Measurements from ENCODE around the gene PGLYRP1.
A peak's percentile ranks its signal among the peaks of the same experiment; 100 is the strongest.

PGLYRP1 gene

DNA sequence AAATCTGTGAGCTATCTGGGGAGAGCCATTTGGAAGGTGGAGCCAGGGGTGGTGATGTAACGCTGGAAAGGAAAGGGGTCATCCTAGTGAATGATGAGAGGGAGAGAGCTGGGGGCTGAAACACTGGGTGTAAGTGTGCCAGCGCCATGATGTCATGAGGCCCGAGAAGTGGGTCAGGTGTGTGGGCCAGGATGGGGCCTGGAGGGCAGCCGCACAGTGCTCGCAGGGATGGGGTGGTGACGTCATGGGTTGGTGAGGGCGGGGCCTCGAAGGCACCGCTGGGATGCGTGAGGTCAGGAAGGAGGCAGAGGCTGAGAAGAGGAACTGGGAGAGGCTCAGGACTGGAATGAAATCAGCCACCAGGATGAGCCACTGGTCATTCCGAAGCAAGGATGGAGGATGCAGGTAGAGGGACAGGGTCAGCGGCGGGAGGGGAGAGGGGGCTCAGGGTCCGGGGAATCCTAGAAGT, 23.2 kb downstream of the PGLYRP1 start:
- DNase-seq = no peak

DNA sequence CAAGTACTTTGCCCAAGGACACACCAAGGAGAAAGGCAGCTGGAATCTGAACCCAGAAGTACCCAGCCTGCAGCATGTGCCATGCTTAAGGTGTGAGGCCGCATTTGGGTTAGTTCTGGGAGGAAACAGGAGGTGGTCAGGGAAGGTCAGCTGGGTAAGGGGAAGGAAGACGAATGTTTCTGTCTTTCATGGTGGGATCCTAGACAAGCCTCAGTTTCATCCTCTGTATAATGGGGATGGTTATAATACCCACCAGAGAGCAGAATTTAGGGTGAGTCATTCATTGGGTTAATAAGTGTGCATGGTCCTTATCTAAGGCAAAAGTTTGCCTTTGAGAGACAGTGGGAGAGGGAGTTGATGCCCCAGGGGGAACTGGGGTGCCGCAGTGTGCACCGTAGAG, 24.0 kb downstream of the PGLYRP1 start:
- DNase-seq = no peak

DNA sequence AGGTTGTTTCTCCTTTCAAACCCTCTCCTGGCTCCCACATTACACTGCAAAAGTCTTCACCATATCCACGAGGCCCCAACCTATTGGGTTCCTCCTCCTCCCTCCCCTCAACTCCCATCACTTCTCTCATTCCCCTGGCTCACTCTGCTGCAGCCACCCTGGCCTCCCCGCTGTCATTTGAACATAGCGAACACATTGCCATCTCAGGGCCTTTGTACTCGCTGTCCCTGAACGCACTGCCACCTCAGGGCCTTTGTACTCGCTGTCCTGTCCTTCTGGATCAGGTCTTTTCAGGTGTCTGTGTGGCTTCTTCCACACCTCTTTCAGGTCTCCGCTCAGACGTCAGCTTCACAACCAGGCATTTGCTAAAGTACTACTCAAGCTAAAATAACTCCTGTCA, 25.9 kb downstream of the PGLYRP1 start:
- no peak for DNase-seq

DNA sequence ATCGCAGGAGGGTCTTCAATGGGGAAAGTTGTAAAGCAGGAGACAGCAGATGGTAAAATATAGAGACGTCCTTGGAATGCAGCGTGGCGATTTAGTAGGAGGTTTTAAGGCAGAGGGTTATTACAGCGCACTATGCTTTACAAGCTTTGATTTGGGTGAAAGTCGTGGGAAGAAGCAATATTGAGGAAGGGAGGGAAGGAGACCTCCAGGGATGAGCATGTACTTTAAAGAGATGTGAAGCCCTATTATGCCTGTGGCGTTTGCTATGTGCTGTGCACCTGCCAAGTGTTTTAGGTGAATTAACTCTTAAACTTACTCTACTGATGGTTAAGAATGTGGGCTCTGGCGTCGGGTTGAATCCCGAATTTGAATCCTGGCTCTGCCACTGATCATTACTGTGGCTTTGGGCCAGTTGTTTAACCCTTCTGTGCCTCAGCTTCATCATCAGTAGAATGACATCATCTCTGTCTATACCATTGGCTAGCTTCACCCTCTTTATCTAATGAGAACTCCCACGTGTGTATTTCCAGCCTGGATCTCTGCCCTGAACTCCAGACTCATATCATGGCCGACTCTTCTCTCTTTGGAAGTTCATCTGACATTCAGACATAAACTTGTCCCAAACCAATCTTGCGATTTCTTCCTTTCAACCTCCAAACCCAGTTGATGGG, 27.0 kb downstream of the PGLYRP1 start:
- no peak for DNase-seq

DNA sequence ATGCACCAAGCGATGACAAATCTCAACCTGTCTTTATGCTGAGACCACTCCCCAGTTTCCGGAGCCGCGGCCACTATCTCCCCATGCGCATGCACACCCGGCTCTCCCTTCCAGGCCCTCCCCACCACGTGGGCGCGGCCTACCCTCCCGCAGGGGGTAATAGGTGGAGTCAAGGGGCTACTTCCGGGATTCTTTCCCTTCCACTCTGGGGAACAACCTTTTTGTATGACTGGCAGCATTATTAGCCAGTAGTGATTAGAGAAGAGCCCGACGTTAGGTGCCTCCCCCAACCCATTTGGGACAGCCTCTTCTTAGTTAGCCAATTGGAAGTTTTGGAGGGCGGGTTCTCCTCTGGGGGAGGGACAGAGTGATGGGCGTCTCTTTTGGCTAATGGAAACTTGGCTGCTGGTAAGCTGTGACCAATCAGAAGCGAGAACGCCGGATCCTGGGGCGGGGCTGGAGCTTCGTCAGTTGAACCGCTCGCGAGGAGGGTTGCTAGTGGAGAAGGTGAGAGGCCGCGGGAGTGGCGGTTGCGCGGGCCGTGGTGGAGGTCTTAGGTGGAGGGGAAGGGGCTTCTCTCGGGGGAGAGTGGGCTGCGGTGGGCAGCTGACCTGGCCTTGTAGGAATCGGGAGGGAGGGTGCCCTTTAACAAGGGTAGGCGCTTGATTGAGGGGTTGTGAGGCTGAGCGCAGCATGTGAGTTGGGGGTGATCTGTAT, 27.7 kb downstream of the PGLYRP1 start, which contains the start of gene CCDC61:
Gene CCDC61, plus strand, starts transcription at position 470 of the 717 bp plus-strand sequence. CDS start 7,552 bp downstream, outside the sequence.
- DNase-seq = peak; percentile 98

DNA sequence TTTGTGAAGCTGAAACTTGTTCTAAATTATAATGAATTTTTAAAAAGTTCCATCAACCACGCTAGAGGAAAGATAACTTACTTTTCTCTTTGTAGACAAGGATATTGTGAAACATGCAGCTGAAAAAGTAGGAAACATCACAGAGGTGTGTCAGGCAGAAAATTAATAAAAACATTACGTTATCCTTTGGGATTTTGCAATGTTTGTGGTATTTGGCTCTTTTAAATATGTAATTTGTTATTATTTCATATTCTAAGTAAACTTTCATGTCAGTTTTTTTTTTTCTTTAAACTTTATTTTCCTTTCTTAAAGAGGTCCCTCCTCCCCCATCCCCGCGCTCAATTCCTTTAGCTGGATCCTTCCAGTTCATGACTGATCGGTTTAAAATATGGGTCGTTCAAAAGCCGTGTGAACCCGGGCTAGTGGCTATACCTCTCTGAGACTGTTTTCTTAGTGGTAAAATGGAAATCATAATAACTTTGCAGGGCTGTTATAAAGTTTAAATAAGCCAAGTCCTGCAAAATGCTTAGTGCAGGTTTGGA, 28.3 kb downstream of the PGLYRP1 start:
- no peak for DNase-seq

DNA sequence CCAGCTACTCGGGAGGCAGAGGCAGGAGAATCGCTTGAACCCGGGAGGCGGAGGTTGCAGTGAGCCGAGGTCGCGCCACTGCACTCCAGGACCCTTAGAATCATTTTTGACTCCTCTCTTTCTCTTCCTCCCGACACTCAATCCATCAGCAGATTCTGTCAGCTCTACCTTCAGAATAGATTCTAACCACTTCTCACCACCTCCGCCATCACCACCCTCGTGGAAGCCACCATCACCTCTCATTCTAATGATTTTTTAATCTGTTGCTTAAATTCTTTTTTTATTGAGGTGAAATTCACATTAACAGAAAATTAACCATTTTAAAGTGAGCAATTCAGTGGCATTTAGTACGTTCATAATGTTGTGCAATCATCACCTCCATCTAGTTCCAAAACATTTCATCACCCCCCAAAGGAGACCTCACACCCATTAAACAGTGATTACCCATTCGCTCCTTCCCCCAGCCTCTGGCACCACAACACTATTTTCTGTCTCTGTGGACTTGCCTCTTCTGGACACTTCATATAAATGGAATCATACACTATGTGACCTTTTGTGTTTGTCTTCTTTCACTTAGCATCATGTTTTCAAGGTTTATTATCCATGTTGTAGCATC, 32.6 kb downstream of the PGLYRP1 start:
- DNase-seq = no peak

DNA sequence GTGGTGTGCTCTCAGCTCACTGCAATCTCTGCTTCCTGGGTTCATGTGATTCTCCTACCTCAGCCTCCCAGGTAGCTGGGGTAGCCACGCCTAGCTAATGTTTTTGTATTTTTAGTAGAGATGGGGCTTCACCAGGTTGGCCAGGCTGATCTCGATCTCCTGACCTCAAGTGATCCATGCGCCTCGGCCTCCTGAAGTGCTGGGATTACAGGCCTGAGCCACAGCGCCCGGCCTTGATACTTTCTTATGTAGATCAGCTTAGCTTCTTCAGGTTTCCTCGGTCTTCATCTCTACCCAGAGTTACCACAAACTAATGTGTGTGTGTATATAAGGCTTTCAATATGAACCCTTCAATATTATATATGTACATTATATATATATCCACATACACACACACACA, 37.5 kb downstream of the PGLYRP1 start:
- DNase-seq = no peak

DNA sequence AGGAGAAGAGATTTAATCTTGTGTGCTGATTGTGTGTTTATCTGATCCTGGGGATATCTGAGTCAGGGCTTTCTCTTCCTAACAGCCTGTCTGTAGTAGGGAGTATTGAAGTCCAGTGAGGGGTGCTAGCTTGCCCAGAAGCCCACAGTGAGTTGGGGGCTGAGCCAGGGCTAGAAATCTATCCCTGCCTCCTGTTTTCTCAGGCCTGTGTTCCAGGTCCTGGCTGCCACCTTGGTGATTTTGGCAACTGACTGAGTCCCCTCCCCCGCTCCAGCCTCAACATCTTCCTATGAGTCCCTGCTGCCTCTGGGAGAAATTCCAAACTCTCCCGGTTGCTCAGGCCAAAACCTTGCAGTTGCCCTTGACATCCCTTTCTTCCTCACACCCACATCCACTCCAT, 41.5 kb downstream of the PGLYRP1 start:
- DNase-seq = no peak

DNA sequence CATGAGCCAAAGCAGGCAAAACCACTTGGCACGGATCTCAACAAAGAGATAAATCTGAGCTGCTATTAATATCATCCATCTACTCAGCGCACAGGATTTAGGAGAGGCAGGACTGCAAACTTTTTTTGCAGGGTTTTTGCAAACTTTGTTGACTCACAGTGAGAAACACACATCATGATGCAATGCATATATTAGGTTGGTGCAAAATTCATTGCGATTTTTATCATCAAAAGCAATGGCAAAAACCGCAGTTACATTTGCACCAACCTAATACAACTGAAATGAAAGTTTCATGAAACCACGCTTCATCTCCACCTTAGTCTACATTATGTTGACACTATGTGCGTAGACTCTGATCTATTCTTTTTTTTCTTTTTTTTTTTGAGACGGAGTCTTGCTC, 44.7 kb downstream of the PGLYRP1 start:
- no peak for DNase-seq

DNA sequence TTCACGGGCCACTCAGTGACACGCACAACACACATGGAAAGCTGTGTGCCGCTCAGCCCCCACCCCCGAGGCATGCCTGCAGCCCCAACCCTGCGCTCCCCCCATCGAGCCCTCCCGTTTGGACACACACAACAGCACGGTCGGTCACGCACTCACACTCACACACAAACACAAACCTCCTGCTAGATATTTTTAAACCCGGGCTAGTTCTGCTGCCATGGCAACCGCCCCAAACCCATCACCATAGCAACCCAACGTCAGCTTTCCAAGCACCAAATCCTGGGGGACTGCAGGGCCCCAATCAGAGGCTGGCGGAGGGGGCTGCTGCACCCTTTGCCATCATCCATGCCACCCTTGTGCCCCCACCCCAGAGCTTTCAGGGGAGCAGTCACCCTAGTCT, 46.7 kb downstream of the PGLYRP1 start:
- no peak for DNase-seq

DNA sequence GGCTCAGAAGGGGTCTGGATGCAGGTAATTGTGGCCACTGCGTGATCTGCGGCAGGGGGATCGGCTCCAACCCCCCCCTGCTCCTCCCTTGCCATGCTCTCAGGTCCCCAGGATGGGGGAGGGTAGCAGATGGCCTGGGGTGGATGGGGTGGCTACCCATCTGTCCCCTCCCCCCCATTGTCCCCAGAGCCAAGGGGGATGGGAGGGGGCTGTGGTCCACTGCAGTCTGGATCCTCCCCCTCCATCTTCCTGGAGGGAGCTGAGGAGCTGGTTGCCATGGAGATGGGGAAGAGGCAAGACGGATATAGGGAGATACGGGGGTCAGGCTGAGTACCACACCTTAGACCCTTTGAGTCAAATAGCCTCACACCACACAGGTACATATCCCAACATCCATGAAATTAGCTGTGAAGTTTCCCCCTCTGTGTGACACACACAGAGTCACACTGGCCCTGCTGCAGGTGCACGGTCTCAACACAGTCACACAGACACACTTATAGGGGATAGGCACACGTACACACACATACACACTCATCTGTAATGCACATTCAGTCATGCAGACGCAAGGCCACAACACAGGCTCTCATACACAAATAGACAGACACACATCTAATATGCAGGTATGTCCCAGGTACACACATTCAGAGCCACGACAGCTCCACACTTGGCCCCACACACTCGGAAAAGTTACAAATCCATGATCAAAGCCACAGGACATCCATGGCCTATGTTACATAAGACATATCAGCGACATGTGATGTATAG, 47.4 kb downstream of the PGLYRP1 start:
- no peak for DNase-seq

DNA sequence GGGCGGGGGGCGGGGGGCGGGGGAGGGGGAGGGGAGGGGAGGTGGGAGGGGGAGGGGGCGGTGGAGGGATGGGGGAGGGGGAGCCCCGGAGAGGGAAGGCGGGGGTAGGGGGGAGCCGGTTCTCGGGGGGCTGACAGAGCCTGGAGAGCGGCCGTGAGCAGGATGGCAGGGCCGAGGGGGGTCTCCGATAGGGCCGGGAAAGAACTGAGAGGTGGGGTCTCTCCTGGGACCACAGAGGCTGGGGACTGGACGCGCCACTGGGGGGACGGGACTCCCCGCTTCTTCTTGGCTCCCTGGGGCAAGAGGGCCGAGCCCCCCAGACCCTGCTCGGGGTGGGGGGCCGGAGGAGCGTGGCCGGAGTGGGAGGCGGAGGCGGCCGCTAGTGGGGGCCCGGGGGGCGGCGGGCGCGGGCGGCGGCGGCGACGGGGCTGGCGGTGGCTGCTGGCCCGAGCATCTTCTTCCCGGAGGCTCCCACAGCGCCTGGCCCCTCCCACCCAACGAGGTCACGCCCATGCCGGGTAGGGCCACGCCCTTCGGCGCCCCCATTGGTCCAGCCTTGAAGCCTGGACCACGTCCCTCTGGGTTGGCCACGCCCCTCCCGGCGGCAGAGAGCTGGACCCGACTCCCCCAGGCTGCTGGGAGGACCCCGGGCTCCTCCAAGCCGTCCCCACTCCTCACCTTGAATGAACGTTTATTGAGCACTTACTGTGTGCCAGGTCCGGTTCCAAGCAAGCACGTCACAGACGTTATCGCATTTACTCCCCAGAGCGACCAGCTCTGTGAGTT, 49.1 kb downstream of the PGLYRP1 start, which contains the start of gene NOVA2:
Gene NOVA2, minus strand, starts transcription at position 313 of the 786 bp plus-strand sequence. CDS start 514 bp downstream, outside the sequence.
- DNase-seq = no peak

DNA sequence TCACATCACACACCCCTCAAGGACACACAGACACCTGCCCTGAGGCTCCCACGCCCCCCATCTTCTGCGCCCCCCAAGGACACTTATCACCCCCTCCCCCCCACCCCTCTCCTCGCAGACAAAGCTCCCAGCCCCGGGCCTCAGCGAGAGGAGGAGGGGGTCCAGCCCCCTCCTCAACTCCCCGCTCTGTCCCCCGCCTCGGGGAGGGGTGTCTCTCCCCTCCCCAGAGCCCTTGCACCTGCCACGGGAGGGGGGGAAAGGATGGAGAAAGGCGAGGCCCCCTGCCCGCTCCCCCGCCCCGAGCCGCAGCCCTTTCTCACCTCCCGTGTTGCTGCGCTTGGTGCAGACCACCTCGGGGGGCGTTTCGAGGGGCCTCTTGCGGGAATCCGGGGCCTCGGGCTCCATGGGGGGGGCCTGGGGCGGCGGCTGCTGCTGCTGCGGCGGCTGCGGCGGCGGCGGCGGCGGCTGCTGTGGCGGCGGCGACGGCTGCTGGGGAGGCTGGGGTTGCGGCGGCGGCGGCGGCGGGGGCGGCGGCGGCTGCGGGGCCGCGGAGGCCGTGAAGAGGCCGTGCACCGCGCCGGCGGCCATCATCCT, 49.8 kb downstream of the PGLYRP1 start:
- DNase-seq = no peak

DNA sequence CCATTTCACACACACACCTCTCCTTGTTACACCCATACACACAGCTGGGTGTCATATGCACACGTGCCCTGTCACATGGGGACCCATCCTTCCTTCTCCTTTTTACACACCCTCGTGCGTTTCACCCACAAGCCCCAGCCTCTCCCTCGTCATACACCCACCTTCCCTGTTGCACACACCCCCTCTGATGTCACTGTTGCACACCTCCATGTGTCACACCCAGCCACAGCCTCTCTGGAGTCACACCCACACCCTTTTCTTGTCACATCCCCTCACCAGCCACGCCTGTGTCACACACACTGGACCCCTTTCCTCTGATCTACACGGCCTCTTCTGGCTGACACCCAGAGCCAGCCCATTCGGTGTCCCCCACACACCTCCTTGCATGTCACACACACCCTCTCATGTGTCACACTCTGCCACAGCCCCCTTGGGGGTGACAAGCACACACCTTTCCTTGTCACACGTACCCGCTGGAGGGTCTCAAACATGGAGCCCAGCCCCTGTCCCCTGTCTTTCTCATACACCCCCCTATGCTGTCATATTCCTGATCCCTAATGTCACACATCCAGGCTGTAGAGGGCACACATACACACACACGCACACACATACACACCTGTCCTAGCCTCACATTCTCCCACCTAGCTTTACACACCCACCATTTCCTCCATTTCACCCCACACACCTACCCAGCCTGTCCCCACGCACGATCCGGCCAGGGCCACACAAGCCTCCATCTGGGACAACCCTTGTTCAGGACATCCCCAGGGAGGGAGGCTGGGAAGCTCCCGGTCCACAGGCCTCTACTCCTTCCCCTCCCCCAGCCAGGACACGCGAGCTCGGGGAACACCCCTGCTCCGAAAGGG, 50.5 kb downstream of the PGLYRP1 start:
- no peak for DNase-seq

DNA sequence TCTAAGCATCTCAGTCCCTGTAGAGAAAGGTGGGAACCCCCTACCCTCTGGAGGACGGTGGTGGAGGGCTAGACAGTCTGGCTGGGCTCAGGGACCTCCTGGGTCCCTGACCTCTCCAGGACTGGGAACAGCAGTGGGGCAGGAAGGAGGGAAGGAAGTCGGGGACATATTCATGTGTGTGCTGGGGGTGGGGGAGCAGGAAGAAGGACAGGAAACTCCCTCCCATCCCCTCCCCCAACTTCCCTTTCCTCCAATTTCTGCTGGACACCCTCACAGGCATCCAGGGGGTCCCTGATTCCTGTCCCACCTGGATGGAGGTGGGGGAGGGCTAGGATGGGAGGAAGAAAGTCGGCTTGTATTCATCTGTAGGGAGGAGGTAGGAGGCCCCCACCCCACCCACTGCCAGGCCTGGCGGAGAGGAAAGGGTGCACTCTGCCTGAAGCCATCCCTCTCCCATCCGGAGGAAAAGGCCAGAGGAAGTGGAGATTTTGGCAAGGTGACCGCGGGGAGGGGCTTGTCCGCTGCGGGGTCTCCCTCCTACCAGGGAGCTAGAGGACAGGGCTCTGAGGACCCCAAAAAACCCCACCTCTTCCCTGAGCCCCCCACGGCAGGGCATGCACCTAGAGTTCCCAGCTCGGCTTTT, 51.5 kb downstream of the PGLYRP1 start:
- DNase-seq = no peak

DNA sequence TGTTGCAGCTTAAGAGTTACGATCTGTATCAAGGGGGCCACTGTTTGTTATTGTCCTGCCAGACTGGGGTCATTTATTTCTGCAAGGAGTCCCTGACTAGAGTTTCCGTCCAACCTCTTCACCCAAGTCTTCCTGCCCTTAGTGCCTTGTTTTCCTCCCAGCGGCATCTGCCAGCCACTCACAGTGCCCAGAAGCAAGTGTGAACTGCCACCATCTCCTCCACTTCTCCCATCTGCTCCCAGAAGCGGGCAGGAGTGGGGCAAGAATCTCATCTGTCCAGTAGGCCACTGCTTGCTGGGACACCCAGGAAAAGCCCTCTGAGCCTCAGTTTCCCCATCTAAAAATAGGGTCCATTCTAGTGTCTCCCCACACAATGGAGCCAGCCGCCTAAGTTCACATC, 53.2 kb downstream of the PGLYRP1 start:
- no peak for DNase-seq
